Activated T-helper 1 cell treated with anti-CD3 and anti-CD28 coated beads, Interleukin-12 subunit alpha, Interleukin-12 subunit beta, Interleukin-2, Interleukin-4 antibody, amounts not matched to agents 30 ng/mL and 10 ng/mL and 1 ng/mL, durations not matched to agents 14 hours and 24 hours and 36 hours (primary cell): ENCODE measurements around the gene NUS1. TPM values are rescaled to one million over a fixed set of nuclear protein-coding genes. Genes with fewer than 3 reads are reported as not detected.
"Not testable (repeated sequence)": the region's sequence is repeated elsewhere in the genome, so short reads cannot be mapped to it uniquely, and the experiment has no call there.

Source experiments
- DNase-seq: peaks from one replicate; pipeline ENCODE4 v3.0.0; 2021; ENCODE audit warnings: low spot score
- H3K27ac Mint-ChIP-seq: one replicate; pipeline ENCODE4 v1.8.0; 2021; ENCODE audit warnings: mild to moderate bottlenecking, mixed read lengths
- H3K27me3 Mint-ChIP-seq: one replicate; pipeline ENCODE4 v1.8.0; 2022; ENCODE audit warnings: mild to moderate bottlenecking, moderate library complexity, mixed read lengths; ENCODE audit not compliant: insufficient read depth
- H3K36me3 Mint-ChIP-seq: one replicate; pipeline ENCODE4 v1.8.0; 2021; ENCODE audit warnings: low read depth, mixed read lengths
- H3K4me1 Mint-ChIP-seq: one replicate; pipeline ENCODE4 v1.8.0; 2021; ENCODE audit warnings: low read depth, mixed read lengths
- H3K4me3 Mint-ChIP-seq: one replicate; pipeline ENCODE4 v1.8.0; 2021; ENCODE audit warnings: mild to moderate bottlenecking, moderate library complexity, mixed read lengths
- H3K9me3 Mint-ChIP-seq: one replicate; pipeline ENCODE4 v1.8.0; 2021; ENCODE audit warnings: mixed read lengths
- intact Hi-C: fragments of 100-400 bp; cut with micrococcal nuclease; formaldehyde crosslinking; loops from one replicate; pipeline ENCODE4 v1.15.1; 2024
- total RNA-seq: library from RNA; stranded (reverse); gene quantifications from 2 replicates; pipeline ENCODE4 v1.2.3, GENCODE V29; 2022

The NUS1 gene
- total RNA-seq, 1 donor from 2014 or later, result 49.5 TPM

GRCh38 chr6:117677553-117678141 is 2.4 kb downstream of the NUS1 start:
- peaks cover 62% of the 10 kb centered on the region for H3K4me1 Mint-ChIP-seq
- intact Hi-C loops, result loop anchor here (5.0 to 10.0 kb wide), 6 partner anchors 195 to 1393 kb away; partner anchors contain the start of genes ASF1A, DCBLD1, KPNA5 and MCM9
- DNase-seq, result no peak
- no peaks in the 10 kb centered on the region for H3K9me3 Mint-ChIP-seq
- H3K36me3 Mint-ChIP-seq, result peaks cover 21% of the 10 kb centered on the region
- H3K27ac Mint-ChIP-seq, result no peak overlapping the region
- H3K4me3 Mint-ChIP-seq, result peak overlapping the region; percentile 96
- H3K27me3 Mint-ChIP-seq, result no peaks in the 10 kb centered on the region

GRCh38 chr6:117681162-117681741 is 6.0 kb downstream of the NUS1 start:
- H3K27ac Mint-ChIP-seq, result no peak overlapping the region
- H3K27me3 Mint-ChIP-seq, result no peaks in the 10 kb centered on the region
- intact Hi-C loops, result no loop called here
- peaks cover 47% of the 10 kb centered on the region for H3K4me1 Mint-ChIP-seq
- H3K36me3 Mint-ChIP-seq, result peaks cover 23% of the 10 kb centered on the region
- H3K9me3 Mint-ChIP-seq, result no peaks in the 10 kb centered on the region
- no peak overlapping the region for H3K4me3 Mint-ChIP-seq
- DNase-seq, result no peak

- intact Hi-C loops, result no loop called here
- Mint-ChIP-seq H3K9me3 (no peaks in the 10 kb centered on the region), H3K4me3 (no peak overlapping the region), H3K27me3 (no peaks in the 10 kb centered on the region), H3K4me1 (peaks cover 30% of the 10 kb centered on the region), H3K36me3 (peaks cover 12% of the 10 kb centered on the region), H3K27ac (no peak overlapping the region)
- DNase-seq, result no peak
These were observed 9.5 kb downstream of the NUS1 start for GRCh38 chr6:117684749-117685148.

GRCh38 chr6:117685359-117685758 is 10.1 kb downstream of the NUS1 start:
- no peak for DNase-seq
- H3K27ac Mint-ChIP-seq, result no peak overlapping the region
- H3K9me3 Mint-ChIP-seq, result no peaks in the 10 kb centered on the region
- H3K4me1 Mint-ChIP-seq, result peaks cover 23% of the 10 kb centered on the region
- intact Hi-C loops, result no loop called here
- peaks cover 8% of the 10 kb centered on the region for H3K36me3 Mint-ChIP-seq
- H3K27me3 Mint-ChIP-seq, result no peaks in the 10 kb centered on the region
- H3K4me3 Mint-ChIP-seq, result no peak overlapping the region

GRCh38 chr6:117687021-117687648 is 11.9 kb downstream of the NUS1 start:
- intact Hi-C loops, result no loop called here
- Mint-ChIP-seq H3K4me3 (no peak overlapping the region), H3K9me3 (no peaks in the 10 kb centered on the region), H3K27ac (no peak overlapping the region), H3K36me3 (peaks cover 10% of the 10 kb centered on the region), H3K4me1 (peaks cover 13% of the 10 kb centered on the region), H3K27me3 (no peaks in the 10 kb centered on the region)
- no peak for DNase-seq

- DNase-seq, H3K9me3 Mint-ChIP-seq, intact Hi-C loops, H3K27me3 Mint-ChIP-seq, H3K4me3 Mint-ChIP-seq, H3K27ac Mint-ChIP-seq: not testable (repeated sequence)
- Mint-ChIP-seq H3K4me1 (peaks cover 13% of the 10 kb centered on the region), H3K36me3 (peaks cover 21% of the 10 kb centered on the region)
These were observed 14.3 kb downstream of the NUS1 start for GRCh38 chr6:117689584-117689983.

- peaks cover 13% of the 10 kb centered on the region for H3K36me3 Mint-ChIP-seq
- no peaks in the 10 kb centered on the region for H3K27me3 Mint-ChIP-seq
- intact Hi-C loops, result no loop called here
- no peak for DNase-seq
- H3K27ac Mint-ChIP-seq, result no peak overlapping the region
- peaks cover 8% of the 10 kb centered on the region for H3K4me1 Mint-ChIP-seq
- H3K9me3 Mint-ChIP-seq, result no peaks in the 10 kb centered on the region
- H3K4me3 Mint-ChIP-seq, result no peak overlapping the region
These were observed 31.2 kb downstream of the NUS1 start for GRCh38 chr6:117706504-117706903.

GRCh38 chr6:117706936-117707509 is 31.8 kb downstream of the NUS1 start:
- intact Hi-C loops, H3K9me3 Mint-ChIP-seq, H3K27ac Mint-ChIP-seq, H3K4me1 Mint-ChIP-seq, H3K27me3 Mint-ChIP-seq, DNase-seq, H3K4me3 Mint-ChIP-seq: not testable (repeated sequence)
- peaks cover 13% of the 10 kb centered on the region for H3K36me3 Mint-ChIP-seq

GRCh38 chr6:117711369-117711768 is 36.1 kb downstream of the NUS1 start:
- no peak overlapping the region for H3K27ac Mint-ChIP-seq
- intact Hi-C loops, result no loop called here
- H3K4me3 Mint-ChIP-seq, result no peak overlapping the region
- no peak for DNase-seq
- H3K4me1 Mint-ChIP-seq, result peaks cover 7% of the 10 kb centered on the region
- no peaks in the 10 kb centered on the region for H3K9me3 Mint-ChIP-seq
- H3K27me3 Mint-ChIP-seq, result no peaks in the 10 kb centered on the region
- peaks cover 6% of the 10 kb centered on the region for H3K36me3 Mint-ChIP-seq

- Mint-ChIP-seq H3K27me3 (peaks cover 2% of the 10 kb centered on the region), H3K27ac (no peak overlapping the region), H3K9me3 (peaks cover 7% of the 10 kb centered on the region), H3K36me3 (no peaks in the 10 kb centered on the region), H3K4me3 (no peak overlapping the region), H3K4me1 (no peaks in the 10 kb centered on the region)
- intact Hi-C loops, result no loop called here
- no peak for DNase-seq
These were observed 43.6 kb downstream of the NUS1 start for GRCh38 chr6:117718895-117719294.

- H3K4me3 Mint-ChIP-seq, H3K9me3 Mint-ChIP-seq, H3K27me3 Mint-ChIP-seq, H3K27ac Mint-ChIP-seq, intact Hi-C loops, H3K36me3 Mint-ChIP-seq, DNase-seq, H3K4me1 Mint-ChIP-seq: not testable (repeated sequence)
These were observed 46.3 kb downstream of the NUS1 start for GRCh38 chr6:117721520-117721919.

GRCh38 chr6:117728626-117729025 is 53.4 kb downstream of the NUS1 start:
- Mint-ChIP-seq H3K27me3 (peaks cover 2% of the 10 kb centered on the region), H3K27ac (no peak overlapping the region), H3K36me3 (no peaks in the 10 kb centered on the region), H3K4me1 (no peaks in the 10 kb centered on the region), H3K9me3 (no peaks in the 10 kb centered on the region), H3K4me3 (no peak overlapping the region)
- intact Hi-C loops, result no loop called here
- no peak for DNase-seq

- no peak for DNase-seq
- H3K4me1 Mint-ChIP-seq, result no peaks in the 10 kb centered on the region
- peaks cover 2% of the 10 kb centered on the region for H3K27me3 Mint-ChIP-seq
- intact Hi-C loops, result no loop called here
- no peak overlapping the region for H3K4me3 Mint-ChIP-seq
- H3K27ac Mint-ChIP-seq, result no peak overlapping the region
- no peaks in the 10 kb centered on the region for H3K36me3 Mint-ChIP-seq
- no peaks in the 10 kb centered on the region for H3K9me3 Mint-ChIP-seq
These were observed 54.3 kb downstream of the NUS1 start for GRCh38 chr6:117729613-117730012.
